ENCODE data around the gene NOX5. TPM values are rescaled to one million over a fixed set of nuclear protein-coding genes. Genes with fewer than 3 reads are reported as not detected.

The NOX5 gene
- polyA plus RNA-seq, 3 donors: 0.38 to 0.43 (median 0.40) TPM

DNA sequence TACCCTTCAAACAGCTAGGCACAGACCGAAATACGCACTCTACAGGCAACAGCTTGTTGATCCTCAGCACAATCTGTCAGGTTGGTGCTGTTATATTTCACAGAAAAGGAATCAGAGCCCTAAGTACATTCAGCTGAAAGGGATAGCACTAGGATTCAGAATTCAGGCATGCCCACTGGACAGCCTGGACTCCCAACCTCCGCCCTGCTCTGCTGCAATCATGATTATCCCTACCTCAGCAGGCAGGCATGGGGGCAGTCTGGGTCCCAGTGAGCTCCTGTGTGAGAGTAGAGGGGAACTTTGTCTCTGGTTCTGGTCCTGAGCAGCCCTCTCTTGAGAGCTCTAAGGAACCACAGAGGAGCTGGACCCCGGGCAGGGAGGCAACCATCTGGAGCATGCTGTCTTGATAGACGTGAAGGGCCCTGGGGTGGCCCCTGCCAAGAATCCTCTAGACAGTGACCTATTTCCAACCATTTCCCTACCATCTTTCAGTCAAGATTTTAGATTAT is 23.4 kb upstream of the NOX5 start:
- DNase-seq (ENCODE audit: low read depth in 3 of 3, low spot score in 2 of 3): no peak

DNA sequence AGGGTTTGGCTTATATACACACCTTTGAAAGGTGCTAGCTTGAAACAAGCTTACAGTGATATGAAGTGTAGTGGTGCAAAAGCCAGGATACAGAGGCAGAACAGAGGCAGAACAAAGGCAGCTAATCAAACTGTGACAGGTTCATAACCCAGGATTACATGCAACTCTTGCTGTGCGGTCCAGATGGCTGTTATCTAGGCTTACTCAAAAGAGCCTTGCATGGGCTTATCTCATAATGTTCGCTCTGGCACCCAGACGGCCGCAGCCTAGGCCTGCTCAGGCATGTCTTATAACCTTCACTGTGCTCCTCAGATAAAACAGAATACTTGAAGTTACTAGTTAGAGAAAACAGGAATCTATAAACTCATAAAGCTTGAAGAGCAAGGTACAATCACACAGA is 22.8 kb upstream of the NOX5 start:
- peak in 1 of 3 donors; percentile 21 for DNase-seq (ENCODE audit: low read depth in 3 of 3, low spot score in 2 of 3)

DNA sequence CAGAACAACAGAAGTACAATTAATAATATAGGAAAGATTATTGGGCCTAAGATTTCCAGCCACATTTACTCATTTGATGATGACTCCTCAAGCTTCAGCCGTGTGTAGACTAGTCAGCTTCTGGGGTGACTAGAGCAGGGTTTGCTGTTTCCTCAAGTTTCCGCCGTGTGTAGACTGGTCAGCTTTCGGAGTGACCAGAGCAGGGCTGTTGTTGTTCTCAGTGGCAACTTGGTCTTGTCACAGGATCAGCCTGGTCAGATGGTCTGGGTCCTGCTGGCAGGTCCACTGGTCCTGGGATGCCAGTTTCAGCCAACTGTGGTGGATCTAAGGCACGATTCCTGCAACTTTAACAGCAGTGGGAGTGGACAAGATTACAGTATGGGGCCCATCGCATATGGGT is 21.8 kb upstream of the NOX5 start:
- DNase-seq (ENCODE audit: low read depth in 3 of 3, low spot score in 2 of 3): no peak

DNA sequence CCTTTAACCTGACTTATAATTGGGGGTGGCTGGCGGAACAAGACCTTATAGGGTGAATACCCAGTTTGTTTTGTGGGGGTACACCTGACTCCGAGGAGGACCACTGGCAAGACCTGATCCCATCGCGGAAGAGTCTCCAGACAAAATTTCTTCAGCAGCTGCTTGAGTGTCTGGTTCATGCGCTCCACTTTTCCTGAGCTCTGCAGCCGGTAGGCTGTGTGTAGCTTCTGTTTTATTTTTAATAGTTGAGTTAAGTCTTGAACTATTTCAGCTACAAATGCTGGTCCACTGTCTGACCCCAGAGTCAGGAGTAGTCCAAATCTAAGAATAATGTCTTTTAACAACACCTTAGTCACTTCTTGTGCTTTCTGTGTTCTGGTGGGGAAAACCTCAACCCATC is 21.2 kb upstream of the NOX5 start:
- no peak for DNase-seq (ENCODE audit: low read depth in 3 of 3, low spot score in 2 of 3)

DNA sequence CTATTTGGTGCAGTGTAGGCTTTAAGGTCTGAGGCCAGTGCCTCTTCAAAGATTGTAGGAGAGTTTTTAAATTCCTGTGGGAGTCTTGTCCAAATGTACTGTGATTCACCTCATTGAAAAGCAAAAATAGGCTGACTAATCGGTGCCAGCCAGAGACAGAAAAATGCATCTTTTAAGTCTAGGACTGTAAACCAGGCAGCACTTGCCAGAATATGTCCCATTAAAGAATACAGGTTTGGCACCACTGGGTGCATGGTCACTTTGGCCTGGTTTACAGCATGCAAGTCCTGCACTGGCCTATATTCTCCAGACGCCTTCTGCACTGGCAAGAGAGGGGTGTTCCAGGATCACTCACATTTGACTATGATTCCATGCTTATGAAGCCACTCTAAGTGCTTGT is 20.3 kb upstream of the NOX5 start:
- no peak for DNase-seq (ENCODE audit: low read depth in 3 of 3, low spot score in 2 of 3)

DNA sequence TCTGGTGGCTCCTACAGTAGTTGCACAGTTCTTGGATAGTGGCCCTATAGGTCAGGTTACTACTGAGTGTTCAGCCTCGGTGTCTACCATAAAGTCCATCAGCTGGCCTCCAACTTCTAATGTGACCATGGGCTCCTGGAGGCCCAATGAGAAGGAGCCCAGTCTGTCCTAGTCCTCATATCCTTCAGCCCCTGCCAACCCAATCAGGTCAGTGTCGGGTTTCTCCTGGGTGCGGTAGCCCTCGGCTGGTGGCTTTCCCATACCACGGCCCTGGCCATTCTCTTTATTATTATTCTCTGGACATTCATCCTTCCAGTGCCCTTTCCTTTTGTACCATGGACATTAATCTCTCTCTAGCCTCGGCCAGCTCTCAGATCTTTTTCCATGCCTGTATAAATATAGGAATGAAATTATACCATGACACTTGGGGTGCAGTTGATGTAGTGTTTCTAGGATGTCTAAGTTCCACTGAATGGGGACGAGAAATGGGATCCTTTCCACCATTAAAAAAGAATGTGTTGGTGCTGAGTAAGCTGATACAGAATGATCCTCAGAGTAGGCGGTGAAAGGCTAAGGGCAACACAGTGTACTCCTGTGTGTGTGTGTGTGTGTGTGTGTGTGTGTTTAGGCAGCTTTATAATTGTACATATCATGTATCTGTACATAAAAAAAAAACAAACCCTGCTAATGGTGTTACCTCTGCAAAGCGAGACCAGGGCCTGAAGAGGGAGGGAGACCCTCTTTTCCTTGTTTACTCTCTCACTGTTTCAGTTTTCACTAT is 19.3 kb upstream of the NOX5 start:
- no peak for DNase-seq (ENCODE audit: low read depth in 3 of 3, low spot score in 2 of 3)

DNA sequence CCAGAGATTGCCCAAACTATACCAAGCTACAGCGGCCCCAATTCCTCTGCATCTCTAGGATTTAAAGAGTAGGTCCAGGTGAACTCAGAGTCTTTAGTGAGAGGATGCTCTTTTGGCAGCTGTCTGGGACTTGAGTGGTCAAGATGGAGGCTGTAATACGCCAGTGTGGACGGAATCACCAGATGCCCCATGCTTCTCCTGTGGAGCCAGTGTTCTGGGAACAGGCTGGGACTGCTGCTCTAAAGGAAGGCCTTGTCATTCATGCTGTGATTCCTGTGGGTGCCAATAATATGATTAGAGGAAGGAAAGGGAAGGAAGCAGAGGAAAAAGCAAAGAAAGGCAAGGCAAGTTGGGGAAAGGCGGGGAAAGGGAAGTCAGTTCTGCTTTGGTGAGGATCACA is 17.4 kb upstream of the NOX5 start:
- no peak for DNase-seq (ENCODE audit: low read depth in 3 of 3, low spot score in 2 of 3)

DNA sequence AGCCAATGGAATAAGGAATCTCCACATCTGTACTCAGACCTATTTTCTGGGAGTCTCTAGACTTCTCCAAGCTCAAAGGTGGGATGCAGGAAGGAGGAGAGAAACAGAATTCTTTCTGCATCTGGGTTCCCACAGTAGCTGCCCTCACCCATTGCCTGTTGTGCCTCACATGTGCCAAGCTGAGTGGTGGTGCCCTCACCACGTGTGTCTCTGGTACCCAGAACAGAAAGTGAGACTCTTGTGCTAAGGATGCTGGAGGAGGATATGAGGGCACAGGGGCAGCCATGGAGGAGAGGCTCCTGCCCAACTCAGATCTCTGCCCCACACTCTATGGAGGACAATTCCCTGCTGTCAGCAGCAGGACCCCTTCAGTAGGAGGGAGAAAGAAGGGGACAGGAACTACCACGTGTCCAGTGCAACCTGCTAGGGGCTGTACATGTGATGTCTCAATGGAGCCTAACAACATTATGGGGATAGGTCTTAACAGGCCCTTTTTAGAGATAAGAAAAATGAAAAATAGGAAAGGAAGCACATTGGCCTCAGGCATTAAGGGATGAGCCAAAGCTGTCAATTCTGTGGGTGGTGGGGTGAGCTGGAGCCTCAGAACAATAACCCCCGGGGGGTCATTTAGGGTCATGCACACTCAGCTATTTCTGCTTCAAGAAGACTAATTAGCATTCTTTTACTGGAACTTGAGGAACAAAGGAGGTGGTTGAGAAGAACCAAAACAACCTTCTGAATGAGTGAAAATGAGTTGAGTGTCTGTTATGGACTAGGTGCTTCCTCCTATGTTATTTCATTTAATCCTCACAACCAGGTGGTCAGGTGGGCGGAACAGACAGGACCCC is 16.3 kb upstream of the NOX5 start:
- no peak for DNase-seq (ENCODE audit: low read depth in 3 of 3, low spot score in 2 of 3)

DNA sequence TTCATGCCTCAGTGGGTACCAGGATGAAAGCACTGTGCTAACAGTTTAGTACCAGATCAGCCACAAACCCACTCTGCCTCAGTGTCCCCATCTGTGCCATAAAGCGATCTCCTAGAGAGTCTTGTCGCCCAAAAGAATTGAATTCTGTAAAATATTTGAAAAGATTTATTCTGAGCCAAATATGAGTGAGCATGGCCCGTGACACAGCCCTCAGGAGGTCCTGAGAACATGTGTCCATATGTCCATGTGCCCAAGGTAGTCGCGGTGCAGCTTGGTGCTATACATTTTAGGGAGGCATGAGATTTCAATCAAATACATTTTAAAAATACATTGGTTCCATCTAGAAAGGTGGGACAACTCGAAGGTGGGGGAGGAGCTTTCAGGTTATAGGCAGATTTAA is 15.4 kb upstream of the NOX5 start:
- no peak for DNase-seq (ENCODE audit: low read depth in 3 of 3, low spot score in 2 of 3)

DNA sequence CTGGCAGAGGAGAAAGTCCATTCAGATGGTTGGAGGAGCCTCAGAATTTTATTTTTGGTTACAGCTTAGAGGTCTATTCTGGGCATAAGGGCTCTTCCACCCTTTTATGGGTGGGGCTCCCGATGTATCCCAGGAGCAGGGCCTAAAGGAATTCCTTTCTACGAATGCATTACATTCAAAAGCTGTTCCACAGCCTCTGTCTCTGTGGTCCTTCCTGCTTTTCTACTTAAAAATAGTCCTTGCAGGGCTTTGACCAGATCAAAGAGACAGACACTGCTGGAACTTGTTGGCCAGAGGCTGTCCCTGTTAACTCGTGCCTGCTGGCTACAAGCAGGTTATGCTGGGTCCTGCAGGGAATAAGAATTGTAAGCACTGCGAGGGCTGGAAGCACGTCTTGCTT is 14.4 kb upstream of the NOX5 start:
- no peak for DNase-seq (ENCODE audit: low read depth in 3 of 3, low spot score in 2 of 3)

DNA sequence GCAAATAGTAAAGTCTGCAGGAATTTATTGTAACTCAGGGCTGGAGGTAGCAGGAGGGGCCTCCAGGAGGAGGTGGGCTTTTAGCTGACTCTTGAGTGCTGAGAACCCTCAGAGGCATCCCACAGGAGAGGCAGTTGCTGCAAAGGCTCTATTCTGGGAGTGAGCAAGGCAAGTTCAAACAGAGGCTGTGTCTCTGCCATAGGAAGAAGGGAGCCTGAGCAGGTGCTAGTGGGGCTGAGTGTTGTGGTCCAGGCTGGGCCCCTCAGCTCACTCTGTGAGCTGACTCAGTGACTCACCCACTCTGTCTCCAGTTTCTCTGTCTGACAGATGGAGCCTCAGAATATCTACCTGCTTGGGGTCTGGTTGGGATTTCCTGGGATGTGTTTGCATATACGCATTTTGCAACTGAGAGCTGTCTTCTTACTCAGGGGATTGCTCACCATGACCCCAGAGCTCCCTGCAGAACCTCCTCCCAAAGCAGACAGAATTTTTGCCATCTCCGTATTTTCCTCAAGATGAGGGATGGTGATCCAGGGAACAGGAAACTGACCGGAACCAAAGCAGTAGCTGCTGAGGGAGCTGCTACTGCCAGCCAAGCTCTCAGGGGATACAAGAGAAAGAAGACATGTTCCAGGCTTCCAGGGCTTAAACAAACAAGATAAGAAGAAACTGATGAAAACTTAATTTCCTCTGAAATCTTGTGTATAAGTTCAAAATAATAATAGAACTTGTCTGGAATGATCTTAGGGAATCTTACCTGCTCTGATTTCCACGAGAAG is 13.6 kb upstream of the NOX5 start:
- DNase-seq (ENCODE audit: low read depth in 3 of 3, low spot score in 2 of 3): no peak

DNA sequence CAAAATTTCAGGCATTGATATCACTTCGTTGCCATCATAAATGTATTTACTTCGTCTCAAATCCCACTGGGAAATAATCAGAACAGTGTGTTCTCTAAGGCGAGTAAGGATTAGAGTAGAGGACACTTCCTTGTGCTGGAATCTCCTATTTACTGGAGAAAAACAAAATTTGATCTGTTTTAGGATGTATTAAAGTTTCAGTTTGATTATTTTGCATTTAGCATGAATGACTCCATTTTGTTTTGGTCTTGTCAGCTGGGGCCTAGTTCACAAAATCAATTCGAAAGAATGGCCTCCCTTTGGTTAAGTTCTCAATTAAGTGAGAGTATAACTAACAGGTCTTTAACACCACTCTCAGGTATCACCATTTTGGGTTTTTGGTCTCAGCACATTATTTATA is 11.7 kb upstream of the NOX5 start:
- no peak for DNase-seq (ENCODE audit: low read depth in 3 of 3, low spot score in 2 of 3)

DNA sequence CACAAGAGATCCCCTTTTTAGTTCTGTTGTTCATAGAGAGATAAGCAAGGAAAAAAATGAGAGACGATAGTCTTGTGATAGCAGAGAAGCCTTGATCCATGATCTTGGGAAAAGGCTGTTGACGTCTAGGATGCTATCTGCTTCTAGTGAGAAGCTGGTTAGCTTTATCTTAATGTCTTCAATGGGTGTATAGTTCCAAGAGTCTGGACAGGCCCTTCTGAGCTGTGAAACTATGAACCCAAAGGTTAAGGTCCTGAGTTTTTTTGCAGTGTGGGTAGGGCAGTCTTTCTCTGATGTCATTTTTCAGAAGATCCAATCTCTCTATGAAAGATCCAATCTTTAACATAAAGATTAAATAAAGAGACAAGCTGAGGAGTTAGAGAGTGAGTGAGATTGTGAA is 10.5 kb upstream of the NOX5 start:
- DNase-seq (ENCODE audit: low read depth in 3 of 3, low spot score in 2 of 3): no peak

DNA sequence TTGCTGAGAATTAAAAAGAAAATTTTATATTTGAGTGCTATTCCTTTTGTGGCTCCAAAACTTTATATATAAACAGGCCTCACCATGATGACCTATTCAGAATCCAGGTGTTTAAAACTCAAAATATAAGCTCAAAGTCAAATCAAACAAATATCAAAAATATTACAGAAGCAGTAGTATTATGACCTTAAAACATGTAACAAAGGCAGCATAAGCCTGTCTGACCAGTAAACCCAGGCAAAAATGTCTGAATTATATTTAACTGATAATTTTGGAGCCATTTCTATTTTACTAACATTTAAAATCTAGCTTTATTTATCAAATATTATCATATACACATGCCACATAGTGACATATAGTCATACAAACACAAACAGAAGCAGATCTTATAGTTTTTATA is 6.4 kb upstream of the NOX5 start:
- DNase-seq (ENCODE audit: low read depth in 3 of 3, low spot score in 2 of 3): no peak

DNA sequence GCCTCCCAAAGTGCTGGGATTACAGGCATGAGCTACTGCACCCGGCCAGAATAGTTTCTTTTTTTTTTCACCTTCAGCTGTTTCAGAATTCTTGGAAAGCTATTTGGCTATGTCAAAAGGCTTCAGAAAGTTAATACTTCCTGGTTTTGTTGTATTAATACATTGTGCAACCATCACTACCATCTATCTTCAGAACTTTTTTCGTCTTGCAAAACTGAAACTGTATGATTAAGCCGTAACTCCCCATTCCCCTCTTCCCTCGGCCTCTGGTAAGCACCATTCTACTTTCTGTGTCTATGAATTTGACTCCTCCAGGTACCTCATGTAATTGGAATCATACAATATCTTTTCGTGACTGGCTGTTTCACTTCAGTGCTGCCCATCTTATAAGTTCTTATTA is 5.2 kb upstream of the NOX5 start:
- no peak for DNase-seq (ENCODE audit: low read depth in 3 of 3, low spot score in 2 of 3)

DNA sequence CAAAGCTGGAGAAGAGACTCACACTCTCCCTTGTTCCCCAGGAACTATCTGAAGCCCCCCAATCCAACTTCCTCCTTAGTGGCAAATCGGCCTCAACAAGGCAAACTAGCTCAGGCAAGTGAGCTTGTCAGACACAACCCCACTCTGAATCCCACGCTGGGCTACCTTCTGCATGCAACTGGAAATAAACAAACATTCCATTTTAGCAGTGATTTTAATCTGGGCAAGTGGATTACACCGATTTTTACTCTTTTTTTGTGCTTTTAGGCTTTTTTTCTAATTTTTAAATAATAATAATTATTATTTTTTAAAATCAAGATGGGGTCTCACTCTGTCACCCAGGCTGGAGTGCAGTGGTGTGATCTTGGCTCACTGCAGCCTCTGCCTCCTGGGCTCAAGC is 2.9 kb upstream of the NOX5 start:
- no peak for DNase-seq (ENCODE audit: low read depth in 3 of 3, low spot score in 2 of 3)

DNA sequence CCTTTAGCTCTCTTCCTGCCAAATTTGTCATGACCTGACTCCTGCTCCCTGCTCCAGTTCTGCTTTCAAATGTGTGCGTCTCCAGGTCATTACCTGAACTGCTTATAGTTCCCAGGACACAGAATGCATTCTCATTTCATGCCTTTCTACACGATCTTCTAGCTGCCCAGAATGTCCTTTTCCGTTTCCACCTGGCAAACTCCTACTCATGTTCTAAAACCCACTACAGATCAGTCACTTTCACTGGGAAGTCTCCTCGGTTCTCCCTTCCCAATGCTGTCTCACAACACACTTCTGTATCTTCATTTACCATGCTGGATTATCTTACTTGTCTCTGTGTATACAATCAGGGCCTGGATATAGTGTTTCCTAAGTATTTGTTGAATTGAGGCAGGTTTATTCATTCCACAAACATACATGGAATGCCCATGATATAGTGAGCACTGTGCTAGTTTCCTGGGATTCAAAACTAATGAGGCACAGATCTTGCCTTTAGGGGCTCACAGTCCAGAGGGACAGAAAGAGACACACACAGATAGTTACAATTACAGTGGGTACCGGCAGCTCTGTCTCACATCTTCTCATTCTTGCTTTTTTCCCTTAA is 1.6 kb upstream of the NOX5 start:
- DNase-seq (ENCODE audit: low read depth in 3 of 3, low spot score in 2 of 3): no peak

DNA sequence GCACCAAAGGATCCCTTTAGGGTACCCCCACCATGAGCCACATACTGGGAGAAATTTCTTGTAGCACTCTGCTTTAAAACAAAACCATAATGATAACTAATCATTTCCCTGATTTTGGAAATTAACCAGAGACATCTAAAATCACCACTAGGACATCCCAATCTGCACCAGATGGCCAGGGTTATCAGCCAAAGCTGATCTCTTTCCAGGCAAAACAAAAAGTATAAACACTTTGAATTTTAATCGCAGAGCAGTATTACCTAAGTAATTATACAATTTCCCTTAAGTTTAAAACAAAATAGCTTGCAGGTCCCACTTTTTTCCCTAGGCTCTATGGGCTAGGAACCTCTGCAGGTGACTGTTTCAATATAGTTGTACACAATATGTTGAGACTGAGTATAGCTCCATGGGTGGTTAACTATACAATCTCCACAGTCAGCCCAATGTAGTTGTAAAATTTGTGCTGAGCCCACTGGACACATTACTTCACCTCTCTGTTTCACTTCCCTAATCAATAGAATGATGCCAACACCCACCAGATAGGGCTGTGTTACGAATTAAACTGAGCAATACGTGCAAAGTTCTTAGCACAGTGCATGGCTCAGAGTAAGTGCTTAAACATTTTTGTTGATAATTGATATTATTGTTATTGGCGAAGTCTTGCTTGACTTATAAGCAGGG is 629 bp upstream of the NOX5 start:
- no peak for DNase-seq (ENCODE audit: low read depth in 3 of 3, low spot score in 2 of 3)

DNA sequence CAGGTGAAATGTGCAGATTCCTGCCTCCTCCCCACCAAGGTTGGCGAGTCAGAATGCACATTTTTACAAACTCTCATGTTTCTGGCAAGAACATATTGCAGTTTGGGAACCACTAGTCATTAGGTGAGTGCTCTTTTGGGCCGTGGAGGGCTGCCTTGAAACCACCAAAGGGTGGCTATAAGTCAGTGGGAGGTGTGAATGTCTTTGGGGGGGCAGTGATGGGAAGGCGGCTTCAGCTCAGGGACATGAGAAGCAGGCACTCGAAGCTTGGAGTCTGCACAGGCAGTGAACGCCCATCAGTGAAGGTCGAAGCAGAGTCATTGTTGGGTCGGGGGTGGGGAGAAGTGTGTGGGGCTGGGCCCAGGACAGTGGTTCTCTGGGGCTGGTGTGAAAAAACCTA is 1.1 kb downstream of the NOX5 start:
- no peak for DNase-seq (ENCODE audit: low read depth in 3 of 3, low spot score in 2 of 3)

DNA sequence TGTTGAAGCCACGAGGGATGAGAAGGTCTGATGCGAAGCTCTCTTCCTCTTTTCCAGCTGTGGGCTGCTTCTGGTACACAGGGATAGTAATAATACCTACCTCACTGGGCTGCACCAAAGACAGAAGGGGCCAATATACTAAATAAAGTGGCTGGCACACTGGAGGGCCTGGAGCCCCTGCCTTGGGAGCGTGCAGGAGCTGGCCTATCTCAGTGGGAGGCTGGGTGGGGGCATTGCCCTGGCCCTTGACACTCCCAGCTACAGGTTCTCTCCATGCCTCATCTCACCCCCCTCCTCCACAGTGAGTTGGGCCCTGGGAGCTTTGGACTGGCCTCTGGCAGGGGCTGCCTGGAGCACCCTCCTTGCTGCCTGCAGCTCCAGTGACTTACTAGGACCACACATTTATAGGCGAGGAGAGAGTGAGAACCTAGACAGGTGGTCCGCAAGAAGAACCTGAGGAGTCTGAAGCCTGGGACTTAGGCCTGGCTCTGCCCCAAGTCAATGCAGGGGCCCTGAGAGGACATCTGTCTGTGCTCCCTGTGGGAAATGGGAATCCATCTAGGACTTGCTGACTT is 1.6 kb downstream of the NOX5 start:
- no peak for DNase-seq (ENCODE audit: low read depth in 3 of 3, low spot score in 2 of 3)
